ENCODE data around the gene CCR4.
"Not testable (repeated sequence)": the region's sequence is repeated elsewhere in the genome, so short reads cannot be mapped to it uniquely, and the experiment has no call there.

Gene CCR4

DNA sequence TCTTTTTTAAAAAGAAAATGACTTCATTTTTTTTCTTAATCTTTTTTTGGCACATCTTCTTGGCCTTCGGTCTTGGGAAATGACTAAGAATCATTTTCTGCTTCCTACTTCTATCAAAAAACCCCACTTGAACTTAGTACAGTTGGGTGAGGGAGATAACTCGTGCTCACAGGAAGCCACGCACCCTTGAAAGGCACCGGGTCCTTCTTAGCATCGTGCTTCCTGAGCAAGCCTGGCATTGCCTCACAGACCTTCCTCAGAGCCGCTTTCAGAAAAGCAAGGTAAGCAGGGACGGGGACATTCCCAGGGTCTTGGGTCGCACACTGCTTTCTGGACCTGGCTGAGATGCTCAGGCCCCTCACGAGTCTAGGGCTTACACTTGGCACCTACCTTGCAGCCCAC lies at the start of gene CCR4:
CCR4 (plus strand) TSS at position 235 of the 402 bp plus-strand sequence. CDS start 1,779 bp downstream, outside the sequence.
- DNase-seq (ENCODE audit: extremely low read depth in 1 of 2, low read depth in 1 of 2), result peak in 1 of 2 donors; percentile 54

DNA sequence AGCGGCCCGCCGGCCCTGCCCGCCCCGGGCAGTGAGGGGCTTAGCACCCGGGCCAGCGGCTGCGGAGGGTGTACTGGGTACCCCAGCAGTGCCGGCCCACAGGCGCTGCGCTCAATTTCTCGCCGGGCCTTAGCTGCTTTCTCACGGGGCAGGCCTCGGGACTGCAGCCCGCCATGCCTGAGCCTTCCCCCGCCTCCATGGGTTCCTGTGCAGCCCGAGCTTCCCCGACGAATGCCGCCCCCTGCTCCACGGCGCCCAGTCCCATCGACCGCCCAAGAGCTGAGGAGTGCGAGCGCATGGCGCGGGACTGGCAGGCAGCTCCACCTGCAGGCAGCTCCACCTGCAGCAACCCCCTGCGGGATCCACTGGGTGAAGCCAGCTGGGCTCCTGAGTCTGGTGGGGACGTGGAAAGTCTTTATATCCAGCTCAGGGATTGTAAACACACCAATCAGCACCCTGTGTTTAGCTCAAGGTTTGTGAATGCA lies 48.5 kb upstream of the CCR4 start:
- peak in 1 of 2 donors; percentile 4 for DNase-seq (ENCODE audit: extremely low read depth in 1 of 2, low read depth in 1 of 2)

DNA sequence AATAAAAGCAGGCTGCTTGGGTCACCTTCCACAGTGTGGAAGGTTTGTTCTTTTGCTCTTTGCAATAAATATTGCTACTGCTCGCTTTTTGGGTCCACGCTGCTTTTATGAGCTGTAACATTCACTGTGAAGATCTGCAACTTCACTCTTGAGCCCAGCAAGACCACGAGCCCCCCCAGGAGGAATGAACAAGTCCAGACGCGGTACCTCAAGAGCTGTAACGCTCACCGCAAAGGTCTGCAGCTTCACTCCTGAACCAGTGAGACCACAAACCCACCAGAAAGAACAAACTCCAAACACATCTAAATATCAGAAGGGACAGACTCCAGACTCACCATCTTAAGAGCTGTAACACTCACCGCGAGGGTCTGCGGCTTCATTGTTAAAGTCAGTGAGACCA lies 47.5 kb upstream of the CCR4 start:
- DNase-seq (ENCODE audit: extremely low read depth in 1 of 2, low read depth in 1 of 2), result no peak

GRCh38 chr3:32909999-32910398 lies 41.4 kb upstream of the CCR4 start:
- DNase-seq (ENCODE audit: extremely low read depth in 1 of 2, low read depth in 1 of 2), result no peak

- no peak for DNase-seq (ENCODE audit: extremely low read depth in 1 of 2, low read depth in 1 of 2)
Measured at GRCh38 chr3:32910954-32911353, 40.5 kb upstream of the CCR4 start.

DNA sequence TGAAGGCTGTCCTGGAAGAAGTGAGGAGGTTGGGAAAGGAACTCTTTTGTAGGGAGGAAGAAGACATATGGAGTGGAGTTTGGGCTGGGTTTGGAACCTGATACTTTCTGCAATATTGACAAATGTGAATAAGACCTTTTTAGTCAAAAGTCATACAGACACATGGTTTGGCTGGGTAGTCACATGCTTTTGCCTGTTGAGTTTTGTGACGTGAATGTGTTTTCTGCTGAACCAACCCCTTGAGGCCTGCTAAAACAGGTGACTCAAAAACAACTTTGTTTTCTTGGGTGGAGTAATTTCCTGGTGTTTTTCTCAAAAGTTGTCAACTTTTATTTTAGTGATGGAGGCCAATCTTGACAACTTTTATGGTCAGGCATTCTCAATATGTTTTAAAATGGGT lies 39.4 kb upstream of the CCR4 start:
- DNase-seq (ENCODE audit: extremely low read depth in 1 of 2, low read depth in 1 of 2), result no peak

DNA sequence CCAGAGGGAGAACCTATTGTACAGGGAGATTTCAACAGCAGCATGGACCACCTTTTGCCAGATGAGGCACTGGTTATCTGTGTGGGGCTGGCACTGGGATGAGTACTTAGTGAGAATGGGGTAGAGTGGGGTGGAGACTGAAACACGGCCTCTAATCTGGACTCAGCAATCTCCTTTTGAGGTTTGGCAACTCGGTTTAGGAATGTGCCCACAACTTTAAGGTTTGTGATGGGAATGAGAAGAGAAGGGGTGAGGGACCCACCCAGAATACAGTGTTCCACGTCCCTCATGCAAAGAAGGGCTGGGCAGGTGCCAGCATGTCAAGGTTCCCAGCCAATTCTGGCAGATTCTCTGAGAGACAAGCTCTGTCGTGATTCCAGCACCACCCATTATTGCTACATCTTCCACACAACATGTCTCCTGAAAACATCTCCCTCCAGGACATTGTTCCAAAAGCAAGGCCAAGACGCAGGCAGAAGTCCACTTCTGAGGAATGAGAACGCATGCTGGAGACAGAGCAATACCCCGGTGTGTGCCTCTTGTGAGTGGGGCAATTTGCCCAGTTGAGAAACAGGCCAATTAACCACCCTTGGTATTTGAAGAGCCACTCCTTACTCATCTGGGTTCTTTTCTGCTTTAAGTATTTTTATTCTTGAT lies 37.5 kb upstream of the CCR4 start:
- no peak for DNase-seq (ENCODE audit: extremely low read depth in 1 of 2, low read depth in 1 of 2)

DNA sequence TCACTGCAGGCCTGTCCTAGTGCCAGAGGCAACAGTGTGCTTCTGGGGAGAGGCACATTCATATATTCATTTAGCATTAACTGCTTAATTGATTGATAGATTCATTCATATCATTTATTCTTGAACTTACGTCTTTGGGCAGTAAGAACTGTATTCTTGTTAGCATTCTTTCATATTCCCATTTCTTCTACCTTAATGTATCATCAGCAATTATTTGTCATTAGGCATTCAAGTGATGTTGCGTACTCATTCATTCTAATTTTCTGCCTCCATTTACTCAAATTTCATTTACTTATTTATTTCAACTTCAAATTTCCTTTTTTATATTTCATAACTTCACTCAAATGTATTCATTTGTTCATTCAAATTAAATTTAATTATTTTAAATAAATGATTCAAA lies 31.5 kb upstream of the CCR4 start:
- DNase-seq (ENCODE audit: extremely low read depth in 1 of 2, low read depth in 1 of 2), result no peak

DNA sequence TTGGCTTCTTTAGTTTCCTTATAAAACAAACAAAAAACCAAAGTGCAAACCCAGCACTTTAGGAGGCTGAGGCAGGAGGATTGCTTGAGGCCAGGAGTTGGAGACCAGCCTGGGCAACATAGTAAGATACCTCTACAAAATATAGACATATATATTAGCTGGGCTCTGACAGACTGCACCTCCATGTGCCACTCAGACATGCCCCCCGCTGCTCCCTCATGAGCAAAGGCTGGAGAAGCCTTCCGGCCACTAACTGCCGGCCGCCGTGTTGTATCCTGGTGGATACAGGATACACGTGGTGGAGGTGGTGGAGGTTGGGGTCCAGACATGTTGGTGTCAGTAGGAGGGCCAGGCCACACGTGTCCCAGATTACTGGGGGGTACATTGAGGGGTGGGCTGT lies 29.4 kb upstream of the CCR4 start:
- DNase-seq (ENCODE audit: extremely low read depth in 1 of 2, low read depth in 1 of 2), result no peak

- DNase-seq (ENCODE audit: extremely low read depth in 1 of 2, low read depth in 1 of 2), result no peak
Measured at GRCh38 chr3:32930161-32930560, 21.3 kb upstream of the CCR4 start.

GRCh38 chr3:32931273-32931672 lies 20.2 kb upstream of the CCR4 start:
- DNase-seq (ENCODE audit: extremely low read depth in 1 of 2, low read depth in 1 of 2), result not testable (repeated sequence)

DNA sequence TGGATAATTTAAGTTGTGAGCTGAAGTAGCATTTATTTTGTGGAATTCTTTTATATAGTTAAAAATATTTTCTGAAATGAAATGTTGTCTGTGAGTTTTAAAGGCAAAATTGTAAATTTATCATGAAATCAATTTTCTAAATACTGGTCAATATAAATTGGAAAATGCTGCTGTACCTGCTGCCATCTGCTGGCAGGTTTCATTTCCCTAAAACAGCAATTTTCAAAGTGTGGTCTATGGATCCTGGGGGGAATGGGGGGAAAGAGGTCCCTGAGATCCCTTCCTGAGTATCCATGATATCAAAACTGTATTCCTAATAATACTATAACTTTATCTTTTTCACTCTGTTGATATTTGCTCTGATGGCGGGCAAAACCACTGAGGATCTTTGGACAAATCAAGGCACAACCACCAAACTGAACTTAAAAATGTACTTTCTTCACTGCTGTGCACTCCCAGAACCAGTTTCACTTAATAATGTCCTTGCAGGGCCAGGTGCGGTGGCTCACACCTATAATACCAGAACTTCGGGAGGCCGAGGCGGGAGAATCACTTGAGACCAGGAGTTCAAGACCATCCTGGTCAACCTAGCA lies 17.2 kb upstream of the CCR4 start:
- no peak for DNase-seq (ENCODE audit: extremely low read depth in 1 of 2, low read depth in 1 of 2)

DNA sequence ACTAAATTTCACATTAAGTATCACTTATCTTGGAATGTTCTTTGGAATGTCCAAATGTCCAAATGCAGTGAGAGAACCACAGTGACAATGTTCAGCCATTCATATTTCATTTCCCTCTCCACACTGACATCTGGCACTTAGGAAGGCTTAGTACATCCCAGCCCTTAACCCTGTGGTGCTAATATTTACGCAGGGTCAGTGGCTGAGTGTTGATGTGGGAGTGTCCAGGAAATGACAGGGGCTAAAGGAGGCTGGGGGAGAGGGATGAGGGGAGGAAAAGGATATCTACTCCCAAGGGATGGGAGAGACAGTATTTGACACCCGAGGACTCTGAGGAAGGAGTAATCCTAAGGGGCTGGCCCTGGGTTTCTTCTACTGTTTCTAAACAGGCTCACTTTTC lies 14.1 kb upstream of the CCR4 start:
- DNase-seq (ENCODE audit: extremely low read depth in 1 of 2, low read depth in 1 of 2), result no peak

- DNase-seq (ENCODE audit: extremely low read depth in 1 of 2, low read depth in 1 of 2), result not testable (repeated sequence)
Measured at GRCh38 chr3:32939531-32940284, 11.7 kb upstream of the CCR4 start.

- no peak for DNase-seq (ENCODE audit: extremely low read depth in 1 of 2, low read depth in 1 of 2)
Measured at GRCh38 chr3:32940726-32941125, 10.7 kb upstream of the CCR4 start.

DNA sequence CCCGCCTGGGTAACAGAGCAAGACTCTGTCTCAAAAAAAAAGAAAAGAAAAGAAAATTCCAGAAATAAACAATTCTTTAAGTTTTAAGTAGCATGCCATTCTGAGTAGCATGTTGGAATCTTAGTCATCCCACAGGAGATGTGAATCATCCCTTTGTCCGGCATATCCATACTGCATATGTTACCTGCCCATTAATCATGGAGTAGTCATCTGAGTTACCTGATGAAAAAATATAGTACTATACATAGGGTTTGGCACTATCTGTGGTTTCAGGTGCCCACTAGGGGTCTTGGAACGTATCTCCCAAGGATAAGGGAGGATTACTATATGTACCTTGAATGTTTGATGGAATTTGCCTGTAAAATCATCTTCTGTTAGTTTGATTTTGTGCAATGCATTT lies 6.3 kb upstream of the CCR4 start:
- DNase-seq (ENCODE audit: extremely low read depth in 1 of 2, low read depth in 1 of 2), result no peak

GRCh38 chr3:32945598-32945997 lies 5.8 kb upstream of the CCR4 start:
- DNase-seq (ENCODE audit: extremely low read depth in 1 of 2, low read depth in 1 of 2), result not testable (repeated sequence)

- DNase-seq (ENCODE audit: extremely low read depth in 1 of 2, low read depth in 1 of 2), result no peak
Measured at GRCh38 chr3:32946973-32947788, 4.3 kb upstream of the CCR4 start.

DNA sequence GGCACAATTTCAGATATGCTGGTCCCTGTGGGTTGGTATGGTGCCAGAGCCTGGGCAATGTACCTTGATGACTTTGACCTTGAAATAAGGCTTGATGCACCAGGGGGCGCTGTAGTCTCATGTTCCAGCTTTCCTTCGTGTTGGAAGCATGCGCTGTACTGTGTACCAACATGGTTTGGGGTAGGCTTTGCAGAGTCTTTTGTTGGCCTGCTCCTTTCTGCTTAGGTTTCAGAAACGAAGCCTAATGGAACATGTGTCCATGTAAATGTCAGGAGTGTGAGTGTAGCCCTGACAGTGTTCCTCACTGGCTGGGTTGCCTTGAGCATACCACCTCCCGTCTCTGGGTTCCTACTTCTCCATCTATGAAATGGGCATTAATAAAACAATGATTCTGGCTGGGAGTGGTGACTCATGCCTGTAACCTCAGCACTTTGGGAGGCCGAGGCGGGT lies 3.6 kb upstream of the CCR4 start:
- peak; percentile 69 to 91 for DNase-seq (ENCODE audit: extremely low read depth in 1 of 2, low read depth in 1 of 2)

GRCh38 chr3:32948625-32949445 lies 2.6 kb upstream of the CCR4 start:
- no peak for DNase-seq (ENCODE audit: extremely low read depth in 1 of 2, low read depth in 1 of 2)
